H1 (cell line): Measurements from ENCODE around the gene ARHGEF6. TPM values are rescaled to one million over a fixed set of nuclear protein-coding genes. Genes with fewer than 3 reads are reported as not detected.

Experiments
- CTCF ChIA-PET: fragments of 300-600 bp; sonication (Branson Sonifier 250); formaldehyde crosslinking; loops from one replicate; lab custom pipeline; 2021; ENCODE audit not compliant: partially characterized antibody; lab: Charles Lee
- POLR2A ChIA-PET: fragments of 300-600 bp; sonication (Branson Sonifier 250); formaldehyde crosslinking; loops from one replicate; lab custom pipeline; 2021; ENCODE audit warnings: inconsistent platforms; ENCODE audit not compliant: partially characterized antibody; lab: Charles Lee
- DNase-seq, 2 experiments: peaks; one replicate each; pipeline versions ENCODE4 v3.0.0 to v3.0.0-alpha.2; 2010 to 2022; ENCODE audit warnings: low spot score in 2 of 2, low read depth in 1 of 2, mixed read lengths in 1 of 2
- FAIRE-seq: peaks from 2 replicates; lab custom pipeline; 2011; peaks lifted over from hg19 to GRCh38; lab: Jason Lieb, UNC
- H2AFZ ChIP-seq: 2 replicates; pipeline ENCODE4 v1.8.1; 2012; ENCODE audit warnings: low read length, inconsistent platforms
- H2AK5ac ChIP-seq: 2 replicates; pipeline ENCODE4 v1.6.1; 2013; ENCODE audit warnings: low read depth, low read length
- H2BK120ac ChIP-seq: replicated peaks from 2 replicates; pipeline ENCODE3; 2013; ENCODE audit warnings: low read depth, low read length, inconsistent platforms
- H2BK12ac ChIP-seq: 2 replicates; pipeline ENCODE4 v1.6.1; 2013; ENCODE audit warnings: low read depth, low read length
- H2BK15ac ChIP-seq: 2 replicates; pipeline ENCODE4 v1.6.1; 2013; ENCODE audit warnings: low read length
- H2BK20ac ChIP-seq: 2 replicates; pipeline ENCODE4 v1.6.1; 2013; ENCODE audit warnings: low read length
- H2BK5ac ChIP-seq: 2 replicates; pipeline ENCODE4 v1.6.1; 2013; ENCODE audit warnings: low read depth, low read length
- H3K14ac ChIP-seq: 2 replicates; pipeline ENCODE4 v1.6.1; 2013; ENCODE audit warnings: inconsistent platforms; ENCODE audit not compliant: insufficient read length
- H3K18ac ChIP-seq: 2 replicates; pipeline ENCODE4 v1.6.1; 2013; ENCODE audit warnings: low read length; ENCODE audit errors: extremely low read depth
- H3K23ac ChIP-seq: 2 replicates; pipeline ENCODE4 v1.6.1; 2013; ENCODE audit warnings: inconsistent platforms; ENCODE audit not compliant: insufficient read length
- H3K23me2 ChIP-seq: 2 replicates; pipeline ENCODE4 v1.6.1; 2013; ENCODE audit warnings: low read depth, low read length
- H3K27ac ChIP-seq: 2 replicates; pipeline ENCODE4 v1.6.1; 2011; ENCODE audit warnings: low read depth, low read length, inconsistent platforms
- H3K27me3 ChIP-seq, 4 experiments: replicated peaks in 1 of 4; 1 replicate in 1 of 4; 2 replicates in 3 of 4; pipeline versions ENCODE4 v1.6.1 to v1.8.1; 2011 to 2013; ENCODE audit warnings: low read length in 3 of 4, mild to moderate bottlenecking in 3 of 4, inconsistent platforms in 2 of 4, mixed read lengths in 2 of 4, moderate library complexity in 1 of 4; ENCODE audit not compliant: control insufficient read depth in 3 of 4, insufficient read depth in 3 of 4; ENCODE audit errors: extremely low read depth in 1 of 4
- H3K36me3 ChIP-seq, 4 experiments: 2 replicates each; pipeline versions ENCODE4 v1.6.1 to v1.8.1; 2011 to 2013; ENCODE audit warnings: mild to moderate bottlenecking in 4 of 4, low read length in 3 of 4, moderate library complexity in 2 of 4, control low read depth in 1 of 4, inconsistent platforms in 1 of 4; ENCODE audit not compliant: insufficient read depth in 4 of 4, control insufficient read depth in 2 of 4
- H3K4ac ChIP-seq: replicated peaks from 2 replicates; pipeline ENCODE3; 2013; ENCODE audit warnings: low read length, low read depth, mixed read lengths, inconsistent platforms; ENCODE audit not compliant: insufficient read length
- H3K4me1 ChIP-seq, 4 experiments: replicated peaks in 1 of 4; 1 replicate in 1 of 4; 2 replicates in 3 of 4; pipeline versions ENCODE4 v1.6.1 to v1.8.1; 2011 to 2013; ENCODE audit warnings: low read length in 3 of 4, inconsistent platforms in 2 of 4, mixed read lengths in 1 of 4; ENCODE audit not compliant: insufficient read depth in 4 of 4, control insufficient read depth in 3 of 4
- H3K4me2 ChIP-seq, 2 experiments: 2 replicates each; pipeline versions ENCODE4 v1.6.1 to v1.8.1; 2011 to 2013; ENCODE audit warnings: low read depth in 2 of 2, low read length in 2 of 2, control low read depth in 1 of 2, inconsistent platforms in 1 of 2, mild to moderate bottlenecking in 1 of 2; ENCODE audit not compliant: insufficient read depth in 1 of 2
- H3K4me3 ChIP-seq, 4 experiments: fragments of 200-600, 300-600 bp in 1 of 4; sonication (generic), shearing (Covaris generic), sonication (Bioruptor Twin) in 1 of 4; 2 replicates each; pipeline versions ENCODE4 v1.5.1 to v1.8.1; 2011 to 2016; ENCODE audit warnings: low read length in 4 of 4, low read depth in 3 of 4, control low read depth in 2 of 4, inconsistent platforms in 2 of 4, mild to moderate bottlenecking in 2 of 4, mixed read lengths in 1 of 4, moderate library complexity in 1 of 4; ENCODE audit not compliant: insufficient read depth in 2 of 4; ENCODE audit errors: extremely low read depth in 1 of 4
- H3K56ac ChIP-seq: replicated peaks from 2 replicates; pipeline ENCODE3; 2013; ENCODE audit warnings: low read depth, mild to moderate bottlenecking, mixed read lengths, low read length, inconsistent platforms; ENCODE audit not compliant: insufficient read length
- H3K79me1 ChIP-seq: 2 replicates; pipeline ENCODE4 v1.6.1; 2013; ENCODE audit warnings: low read depth, low read length, control low read depth
- H3K79me2 ChIP-seq, 2 experiments: 2 replicates each; pipeline versions ENCODE4 v1.6.1 to v1.8.1; 2012 to 2013; ENCODE audit warnings: low read length in 2 of 2, mild to moderate bottlenecking in 2 of 2, inconsistent platforms in 1 of 2; ENCODE audit not compliant: insufficient read depth in 2 of 2, control insufficient read depth in 1 of 2
- H3K9ac ChIP-seq, 4 experiments: replicated peaks in 1 of 4; 1 replicate in 1 of 4; 2 replicates in 3 of 4; pipeline versions ENCODE4 v1.6.1 to v1.8.1; 2011 to 2013; ENCODE audit warnings: low read depth in 3 of 4, low read length in 3 of 4, control low read depth in 2 of 4, mild to moderate bottlenecking in 2 of 4, moderate library complexity in 2 of 4, inconsistent platforms in 1 of 4; ENCODE audit errors: extremely low read depth in 1 of 4
- H3K9me3 ChIP-seq, 2 experiments: 2 replicates each; pipeline versions ENCODE4 v1.6.1 to v1.8.1; 2012 to 2013; ENCODE audit warnings: mild to moderate bottlenecking in 2 of 2, moderate library complexity in 2 of 2, control low read depth in 1 of 2, inconsistent platforms in 1 of 2, low read depth in 1 of 2, low read length in 1 of 2, mixed read lengths in 1 of 2; ENCODE audit not compliant: insufficient read depth in 2 of 2
- H4K20me1 ChIP-seq, 2 experiments: replicated peaks in 1 of 2; 2 replicates each; pipeline versions ENCODE3 to v1.8.1; 2011 to 2013; ENCODE audit warnings: inconsistent platforms in 2 of 2, low read length in 2 of 2, mild to moderate bottlenecking in 1 of 2; ENCODE audit not compliant: insufficient read depth in 2 of 2, control insufficient read depth in 1 of 2
- H4K5ac ChIP-seq: 2 replicates; pipeline ENCODE4 v1.6.1; 2013; ENCODE audit warnings: low read length, low read depth, mixed read lengths, inconsistent platforms; ENCODE audit not compliant: insufficient read length
- H4K8ac ChIP-seq: 2 replicates; pipeline ENCODE4 v1.8.0; 2013; ENCODE audit warnings: mild to moderate bottlenecking, moderate library complexity, low read length, inconsistent platforms; ENCODE audit not compliant: insufficient read depth; ENCODE audit errors: extremely low read depth
- H4K91ac ChIP-seq: replicated peaks from 2 replicates; pipeline ENCODE3; 2013; ENCODE audit warnings: low read length, mixed read lengths, inconsistent platforms; ENCODE audit not compliant: insufficient read length
- FOSL1 ChIP-seq: IDR thresholded peaks from 2 replicates; pipeline ENCODE4 v1.6.1; 2011; ENCODE audit warnings: mild to moderate bottlenecking, low read depth, low read length, moderate library complexity; ENCODE audit not compliant: insufficient read depth
- JUN ChIP-seq: IDR thresholded peaks from 2 replicates; pipeline ENCODE4 v1.6.1; 2011; ENCODE audit warnings: low read depth, mild to moderate bottlenecking, improper control_type of control experiment, low read length
- KDM1A ChIP-seq: fragments of 200-600, 300-600 bp; sonication (generic); IDR thresholded peaks from 2 replicates; pipeline ENCODE4 v1.7.1; 2016; ENCODE audit warnings: mild to moderate bottlenecking, low read length, borderline replicate concordance
- KDM4A ChIP-seq: IDR thresholded peaks from one replicate; pipeline ENCODE4 v1.7.1; 2012; ENCODE audit warnings: low read depth, mild to moderate bottlenecking, moderate library complexity, low read length, inconsistent platforms; ENCODE audit not compliant: severe bottlenecking
- MAFK ChIP-seq: IDR thresholded peaks from 2 replicates; pipeline ENCODE4 v1.6.1; 2012; ENCODE audit warnings: low read depth, mild to moderate bottlenecking, improper control_type of control experiment, low read length
- RAD21 ChIP-seq, 2 experiments: IDR thresholded peaks in 1 of 2; conservative IDR thresholded peaks in 1 of 2; 2 replicates each; pipeline ENCODE4 v1.6.1; 2011; ENCODE audit warnings: low read depth in 2 of 2, low read length in 2 of 2, improper control_type of control experiment in 1 of 2, inconsistent platforms in 1 of 2, mild to moderate bottlenecking in 1 of 2, moderate library complexity in 1 of 2
- SIN3A ChIP-seq, 2 experiments: IDR thresholded peaks in 1 of 2; conservative IDR thresholded peaks in 1 of 2; 2 replicates each; pipeline ENCODE4 v1.6.1; 2011 to 2012; ENCODE audit warnings: low read length in 2 of 2, improper control_type of control experiment in 1 of 2, low read depth in 1 of 2, mild to moderate bottlenecking in 1 of 2
- SIRT6 ChIP-seq: IDR thresholded peaks from one replicate; pipeline ENCODE4 v1.7.1; 2012; ENCODE audit warnings: low read length, inconsistent platforms
- SP2 ChIP-seq: IDR thresholded peaks from 2 replicates; pipeline ENCODE4 v1.6.1; 2012; ENCODE audit warnings: mild to moderate bottlenecking, low read length, inconsistent platforms
- SP4 ChIP-seq: IDR thresholded peaks from 2 replicates; pipeline ENCODE4 v1.6.1; 2012; ENCODE audit warnings: low read length, inconsistent platforms
- YY1 ChIP-seq: IDR thresholded peaks from 2 replicates; pipeline ENCODE4 v1.6.1; 2011; ENCODE audit warnings: low read depth, mild to moderate bottlenecking, low read length
- WGBS, 2 experiments: shearing (Covaris generic) in 1 of 2; methylation state at CpG; one replicate each; pipeline versions ENCODE4 v1.1.6 to v1.1.7; 2013 to 2015; ENCODE audit warnings: low lambda C conversion rate in 2 of 2, mixed read lengths in 2 of 2, inconsistent platforms in 1 of 2, low coverage in 1 of 2, missing lambda C conversion rate in 1 of 2; ENCODE audit not compliant: insufficient replicate concordance in 2 of 2, insufficient coverage in 1 of 2, insufficient read length in 1 of 2; ENCODE audit errors: extremely low coverage in 1 of 2, missing lambda C conversion rate in 1 of 2; 5-methylcytosine and 5-hydroxymethylcytosine counted together
- polyA plus RNA-seq, 7 experiments: library from polyadenylated mRNA; depleted of rRNA in 3 of 7; stranded (reverse) in 5 of 7; unstranded in 2 of 7; fragments of >200 nt in 5 of 7; fragments of 200-250 nt in 2 of 7; gene quantifications; 1 replicate in 5 of 7; 2 replicates in 1 of 7; 4 replicates in 1 of 7; pipeline versions ENCODE4 v1.2.1 to v1.2.3, GENCODE V29; 2011 to 2013; ENCODE audit warnings: missing spikeins in 2 of 7, mixed read lengths in 2 of 7
- total RNA-seq: library from RNA; stranded (reverse); fragmentation: NEBNext Ultra II Directional; extraction: Animal tissue kit (Norgen Biotek cat#: 25700); gene quantifications from 2 replicates; pipeline ENCODE4 v1.2.1, GENCODE V29; 2021
- TF ChIP-seq, protein P1 (sequence below): IDR thresholded peaks from 2 replicates; pipeline ENCODE4 v1.6.1; 2011; ENCODE audit warnings: low read length, improper control_type of control experiment

Gene ARHGEF6
- total and polyA plus RNA-seq, 2 of the 8 experiments (the other 6 are each of a cell fraction or from before 2014, with no cell fraction given) = 3.6 to 3.7 TPM

DNA sequence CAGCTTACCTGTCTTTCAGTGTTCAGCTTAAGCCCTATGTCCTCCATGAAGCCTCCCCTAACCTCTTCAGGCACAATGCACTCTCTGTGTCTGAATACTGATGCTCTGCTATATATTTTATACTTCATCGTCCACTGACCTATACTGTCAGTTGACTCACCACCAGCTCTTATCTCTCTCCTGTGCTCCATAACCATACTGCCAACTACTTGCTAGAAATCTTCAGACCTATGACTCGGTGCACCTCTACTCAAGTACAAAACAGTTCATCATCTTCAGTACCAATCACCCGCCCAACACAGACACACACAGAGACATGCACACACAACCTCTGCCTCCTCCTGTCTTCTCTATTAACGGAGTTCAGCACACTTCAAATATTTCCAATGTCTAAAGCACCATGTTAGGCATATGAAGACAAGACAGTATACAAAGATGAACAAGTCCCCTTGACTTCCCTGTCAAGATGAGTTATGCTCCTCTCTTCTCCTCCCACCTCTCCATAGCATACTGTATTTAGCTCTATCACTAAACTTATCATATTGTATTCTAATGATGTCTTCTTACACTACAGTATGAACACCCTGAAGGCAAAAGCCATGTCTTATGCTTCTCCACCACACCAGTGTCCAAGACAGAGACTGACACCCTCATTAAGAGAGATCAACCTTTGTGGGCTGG is 42.5 kb downstream of the ARHGEF6 start:
- CTCF ChIA-PET = interaction anchor here (0.6 kb wide), 1 partner anchor 17 kb away, joined by 5 read pairs; no protein-coding TSS in a partner anchor
- TF ChIP-seq KDM1A (no peak), SP2 (no peak), RAD21 (IDR thresholded peaks at IDR 0.05 in 1 of 2, conservative IDR thresholded peaks at IDR 0.05 in 1 of 2; ENCODE audit: low read depth in 2 of 2, low read length in 2 of 2) (no peak), SP4 (no peak), YY1 (no peak), FOSL1 (no peak), SIN3A (conservative IDR thresholded peaks at IDR 0.05 in 1 of 2, IDR thresholded peaks at IDR 0.05 in 1 of 2; ENCODE audit: low read depth in 1 of 2, low read length in 2 of 2) (no peak), SIRT6 (no peak), MAFK (no peak), KDM4A (no peak), JUN (no peak)
- TF ChIP-seq, protein P1, sequence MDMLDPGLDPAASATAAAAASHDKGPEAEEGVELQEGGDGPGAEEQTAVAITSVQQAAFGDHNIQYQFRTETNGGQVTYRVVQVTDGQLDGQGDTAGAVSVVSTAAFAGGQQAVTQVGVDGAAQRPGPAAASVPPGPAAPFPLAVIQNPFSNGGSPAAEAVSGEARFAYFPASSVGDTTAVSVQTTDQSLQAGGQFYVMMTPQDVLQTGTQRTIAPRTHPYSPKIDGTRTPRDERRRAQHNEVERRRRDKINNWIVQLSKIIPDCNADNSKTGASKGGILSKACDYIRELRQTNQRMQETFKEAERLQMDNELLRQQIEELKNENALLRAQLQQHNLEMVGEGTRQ = no peak

More for the DNA sequence above, 42.5 kb downstream of the ARHGEF6 start:
- Histone ChIP-seq H2BK120ac (no peak overlapping the region), H3K56ac (no peak overlapping the region), H3K4me1 (no peaks in the 10 kb centered on the region), H2AK5ac (no peak overlapping the region), H3K4me2 (no peak overlapping the region), H3K23me2 (no peaks in the 10 kb centered on the region), H3K4me3 (no peak overlapping the region), H3K23ac (no peak overlapping the region), H4K91ac (no peak overlapping the region), H3K27me3 (no peaks in the 10 kb centered on the region), H3K9ac (no peak overlapping the region), H2BK15ac (no peak overlapping the region), H2BK5ac (no peak overlapping the region), H3K27ac (no peak overlapping the region), H3K4ac (no peak overlapping the region), H2BK12ac (no peak overlapping the region), H4K20me1 (no peaks in the 10 kb centered on the region), H3K36me3 (no peaks in the 10 kb centered on the region), H3K79me1 (no peaks in the 10 kb centered on the region), H2BK20ac (no peak overlapping the region), H2AFZ (no peak overlapping the region), H3K9me3 (no peaks in the 10 kb centered on the region), H3K79me2 (no peaks in the 10 kb centered on the region), H4K8ac (no peak overlapping the region), H4K5ac (no peak overlapping the region), H3K14ac (no peak overlapping the region), H3K18ac (no peak overlapping the region)
- POLR2A ChIA-PET = no interaction called here
- FAIRE-seq = no peak
- WGBS, 2 experiments = 80% methylated on average over 4 of the region's 4 CpGs; no CpG with 5 or more reads in 1 of the 2 experiments
- no peak for DNase-seq
